ENCODE results near the gene COL15A1. TPM values are rescaled to one million over a fixed set of nuclear protein-coding genes. Genes with fewer than 3 reads are reported as not detected.
"Not testable (repeated sequence)": the region's sequence is repeated elsewhere in the genome, so short reads cannot be mapped to it uniquely, and the experiment has no call there.

Gene COL15A1
- total RNA-seq, 2 donors from 2014 or later = not detected

- Mint-ChIP-seq H3K36me3 (ENCODE audit: low read depth) (peaks cover 2% of the 10 kb centered on the region), H3K27ac (peak overlapping the region; percentile 67), H3K4me3 (no peak overlapping the region), H3K27me3 (peaks cover 28% of the 10 kb centered on the region), H3K4me1 (peaks cover 24% of the 10 kb centered on the region)
- H3K9me3 ChIP-seq (ENCODE audit: control insufficient read depth, low read length, poor library complexity, severe bottlenecking) = no peaks in the 10 kb centered on the region
- DNase-seq (peak in 2 of 3 donors; percentile 25 to 38), ATAC-seq (peak; percentile 60)
These were observed 54.9 kb downstream of the COL15A1 start for GRCh38 chr9:98998441-98999151.

- DNase-seq (no peak), ATAC-seq (no peak)
- Mint-ChIP-seq H3K4me3 (no peak overlapping the region), H3K4me1 (peaks cover 26% of the 10 kb centered on the region), H3K27ac (no peak overlapping the region), H3K36me3 (ENCODE audit: low read depth) (peaks cover 4% of the 10 kb centered on the region), H3K27me3 (peaks cover 30% of the 10 kb centered on the region)
- no peaks in the 10 kb centered on the region for H3K9me3 ChIP-seq (ENCODE audit: control insufficient read depth, low read length, poor library complexity, severe bottlenecking)
These were observed 55.4 kb downstream of the COL15A1 start for GRCh38 chr9:98999152-98999525.

GRCh38 chr9:99000476-99001395, 57.0 kb downstream of the COL15A1 start:
- peaks cover 4% of the 10 kb centered on the region for H3K36me3 Mint-ChIP-seq (ENCODE audit: low read depth)
- no peaks in the 10 kb centered on the region for H3K9me3 ChIP-seq (ENCODE audit: control insufficient read depth, low read length, poor library complexity, severe bottlenecking)
- peaks cover 26% of the 10 kb centered on the region for H3K27me3 Mint-ChIP-seq
- DNase-seq = peak; percentile 27 to 32 (median 30)
- no peak overlapping the region for H3K4me3 Mint-ChIP-seq
- peaks cover 28% of the 10 kb centered on the region for H3K4me1 Mint-ChIP-seq
- ATAC-seq = peak; percentile 72
- H3K27ac Mint-ChIP-seq = no peak overlapping the region

GRCh38 chr9:99001892-99002291, 58.2 kb downstream of the COL15A1 start:
- no peaks in the 10 kb centered on the region for H3K9me3 ChIP-seq (ENCODE audit: control insufficient read depth, low read length, poor library complexity, severe bottlenecking)
- Mint-ChIP-seq H3K27me3 (peaks cover 23% of the 10 kb centered on the region), H3K27ac (no peak overlapping the region), H3K36me3 (ENCODE audit: low read depth) (peaks cover 7% of the 10 kb centered on the region), H3K4me3 (no peak overlapping the region), H3K4me1 (peaks cover 31% of the 10 kb centered on the region)
- ATAC-seq = no peak
- no peak for DNase-seq

GRCh38 chr9:99002706-99003105, 59.0 kb downstream of the COL15A1 start:
- no peak for ATAC-seq
- Mint-ChIP-seq H3K27ac (no peak overlapping the region), H3K4me3 (no peak overlapping the region), H3K27me3 (peaks cover 21% of the 10 kb centered on the region), H3K4me1 (peaks cover 31% of the 10 kb centered on the region), H3K36me3 (ENCODE audit: low read depth) (peaks cover 7% of the 10 kb centered on the region)
- DNase-seq = no peak
- no peaks in the 10 kb centered on the region for H3K9me3 ChIP-seq (ENCODE audit: control insufficient read depth, low read length, poor library complexity, severe bottlenecking)

GRCh38 chr9:99003308-99003707, 59.6 kb downstream of the COL15A1 start:
- peaks cover 7% of the 10 kb centered on the region for H3K36me3 Mint-ChIP-seq (ENCODE audit: low read depth)
- H3K27ac Mint-ChIP-seq = no peak overlapping the region
- ATAC-seq (no peak), DNase-seq (no peak)
- H3K4me3 Mint-ChIP-seq = no peak overlapping the region
- peaks cover 18% of the 10 kb centered on the region for H3K27me3 Mint-ChIP-seq
- peaks cover 31% of the 10 kb centered on the region for H3K4me1 Mint-ChIP-seq
- no peaks in the 10 kb centered on the region for H3K9me3 ChIP-seq (ENCODE audit: control insufficient read depth, low read length, poor library complexity, severe bottlenecking)

GRCh38 chr9:99004115-99004514, 60.4 kb downstream of the COL15A1 start:
- H3K4me1 Mint-ChIP-seq = peaks cover 27% of the 10 kb centered on the region
- H3K4me3 Mint-ChIP-seq = no peak overlapping the region
- H3K36me3 Mint-ChIP-seq (ENCODE audit: low read depth) = peaks cover 7% of the 10 kb centered on the region
- peaks cover 15% of the 10 kb centered on the region for H3K27me3 Mint-ChIP-seq
- no peaks in the 10 kb centered on the region for H3K9me3 ChIP-seq (ENCODE audit: control insufficient read depth, low read length, poor library complexity, severe bottlenecking)
- no peak for DNase-seq
- ATAC-seq = no peak
- no peak overlapping the region for H3K27ac Mint-ChIP-seq

- ATAC-seq = no peak
- peaks cover 7% of the 10 kb centered on the region for H3K36me3 Mint-ChIP-seq (ENCODE audit: low read depth)
These were observed 61.2 kb downstream of the COL15A1 start for GRCh38 chr9:99004717-99005460.

GRCh38 chr9:99005651-99006050, 61.9 kb downstream of the COL15A1 start:
- Mint-ChIP-seq H3K4me1 (peaks cover 23% of the 10 kb centered on the region), H3K27ac (no peak overlapping the region), H3K4me3 (no peak overlapping the region), H3K36me3 (ENCODE audit: low read depth) (peaks cover 9% of the 10 kb centered on the region), H3K27me3 (peaks cover 15% of the 10 kb centered on the region)
- no peaks in the 10 kb centered on the region for H3K9me3 ChIP-seq (ENCODE audit: control insufficient read depth, low read length, poor library complexity, severe bottlenecking)
- ATAC-seq (no peak), DNase-seq (no peak)

More at GRCh38 chr9:99004717-99005460, 61.2 kb downstream of the COL15A1 start:
- Mint-ChIP-seq H3K27ac (no peak overlapping the region), H3K4me3 (no peak overlapping the region), H3K4me1 (peaks cover 27% of the 10 kb centered on the region), H3K27me3 (peaks cover 15% of the 10 kb centered on the region)
- H3K9me3 ChIP-seq (ENCODE audit: control insufficient read depth, low read length, poor library complexity, severe bottlenecking) = no peaks in the 10 kb centered on the region
- no peak for DNase-seq

GRCh38 chr9:99006511-99006910, 62.8 kb downstream of the COL15A1 start:
- no peak for DNase-seq
- H3K36me3 Mint-ChIP-seq (ENCODE audit: low read depth) = peaks cover 9% of the 10 kb centered on the region

GRCh38 chr9:99006979-99007378, 63.3 kb downstream of the COL15A1 start:
- H3K4me3 Mint-ChIP-seq = no peak overlapping the region
- H3K4me1 Mint-ChIP-seq = peaks cover 14% of the 10 kb centered on the region
- ATAC-seq (no peak), DNase-seq (no peak)
- no peak overlapping the region for H3K27ac Mint-ChIP-seq
- H3K27me3 Mint-ChIP-seq = peaks cover 15% of the 10 kb centered on the region
- peaks cover 9% of the 10 kb centered on the region for H3K36me3 Mint-ChIP-seq (ENCODE audit: low read depth)
- no peaks in the 10 kb centered on the region for H3K9me3 ChIP-seq (ENCODE audit: control insufficient read depth, low read length, poor library complexity, severe bottlenecking)

More at GRCh38 chr9:99006511-99006910, 62.8 kb downstream of the COL15A1 start:
- ATAC-seq = no peak
- Mint-ChIP-seq H3K4me3 (no peak overlapping the region), H3K27me3 (peaks cover 15% of the 10 kb centered on the region), H3K4me1 (peaks cover 15% of the 10 kb centered on the region), H3K27ac (no peak overlapping the region)
- H3K9me3 ChIP-seq (ENCODE audit: control insufficient read depth, low read length, poor library complexity, severe bottlenecking) = no peaks in the 10 kb centered on the region

- H3K27me3 Mint-ChIP-seq = peaks cover 15% of the 10 kb centered on the region
- ATAC-seq (no peak), DNase-seq (no peak)
- H3K4me1 Mint-ChIP-seq = peaks cover 15% of the 10 kb centered on the region
- H3K4me3 Mint-ChIP-seq = no peak overlapping the region
- no peaks in the 10 kb centered on the region for H3K9me3 ChIP-seq (ENCODE audit: control insufficient read depth, low read length, poor library complexity, severe bottlenecking)
- no peak overlapping the region for H3K27ac Mint-ChIP-seq
- H3K36me3 Mint-ChIP-seq (ENCODE audit: low read depth) = peaks cover 9% of the 10 kb centered on the region
These were observed 64.5 kb downstream of the COL15A1 start for GRCh38 chr9:99008203-99008602.

GRCh38 chr9:99010393-99010792, 66.7 kb downstream of the COL15A1 start:
- H3K4me3 Mint-ChIP-seq, H3K27ac Mint-ChIP-seq: not testable (repeated sequence)

More at GRCh38 chr9:99010393-99010792, 66.7 kb downstream of the COL15A1 start:
- ATAC-seq; H3K27me3 Mint-ChIP-seq; H3K9me3 ChIP-seq (ENCODE audit: control insufficient read depth, low read length, poor library complexity, severe bottlenecking); DNase-seq; H3K36me3 Mint-ChIP-seq (ENCODE audit: low read depth): not testable (repeated sequence)
- peaks cover 20% of the 10 kb centered on the region for H3K4me1 Mint-ChIP-seq
